HG03025 (cell line): Measurements from ENCODE around the gene TPP1.

Experiments
- ATAC-seq: cut with Tn5 transposase; IDR thresholded peaks from one replicate; pipeline ENCODE4 v1.9.1; 2021; ENCODE audit warnings: mild to moderate bottlenecking, moderate library complexity; ENCODE audit not compliant: unreplicated experiment, low FRiP score

The TPP1 gene

GRCh38 chr11:6629573-6629891 is 10.3 kb upstream of the TPP1 start:
- ATAC-seq, result no peak

- ATAC-seq, result no peak
These were observed 9.3 kb upstream of the TPP1 start for GRCh38 chr11:6628526-6628925.

GRCh38 chr11:6627762-6628241 is 8.6 kb upstream of the TPP1 start:
- no peak for ATAC-seq

- no peak for ATAC-seq
These were observed 7.9 kb upstream of the TPP1 start for GRCh38 chr11:6626971-6627761.

- ATAC-seq, result no peak
These were observed 6.7 kb upstream of the TPP1 start for GRCh38 chr11:6625832-6626420.

GRCh38 chr11:6625156-6625831 is 6.1 kb upstream of the TPP1 start:
- no peak for ATAC-seq

GRCh38 chr11:6623391-6624363 is 4.5 kb upstream of the TPP1 start:
- no peak for ATAC-seq

- ATAC-seq, result no peak
These were observed 3.3 kb upstream of the TPP1 start for GRCh38 chr11:6622261-6623171.

GRCh38 chr11:6621711-6622211 is 2.5 kb upstream of the TPP1 start:
- ATAC-seq, result no peak

- ATAC-seq, result no peak
These were observed 1.4 kb upstream of the TPP1 start for GRCh38 chr11:6620636-6621035.

- no peak for ATAC-seq
These were observed 862 bp downstream of the TPP1 start for GRCh38 chr11:6618117-6619003.

GRCh38 chr11:6617315-6617781 is 1.9 kb downstream of the TPP1 start:
- ATAC-seq, result no peak

GRCh38 chr11:6616596-6617250 is 2.5 kb downstream of the TPP1 start:
- no peak for ATAC-seq

- ATAC-seq, result no peak
These were observed 3.2 kb downstream of the TPP1 start for GRCh38 chr11:6615882-6616585.

GRCh38 chr11:6615046-6615445 is 4.2 kb downstream of the TPP1 start:
- no peak for ATAC-seq

- no peak for ATAC-seq
These were observed 4.8 kb downstream of the TPP1 start for GRCh38 chr11:6614446-6614845.

- ATAC-seq, result no peak
These were observed 5.7 kb downstream of the TPP1 start for GRCh38 chr11:6613496-6613895.
